ENCODE measurements around the gene ATP1A1. TPM values are rescaled to one million over a fixed set of nuclear protein-coding genes. Genes with fewer than 3 reads are reported as not detected.
A peak's percentile ranks its signal among the peaks of the same experiment; 100 is the strongest.

The ATP1A1 gene
- total RNA-seq, 4 donors from 2014 or later: 103 to 257 (median 204) TPM

DNA sequence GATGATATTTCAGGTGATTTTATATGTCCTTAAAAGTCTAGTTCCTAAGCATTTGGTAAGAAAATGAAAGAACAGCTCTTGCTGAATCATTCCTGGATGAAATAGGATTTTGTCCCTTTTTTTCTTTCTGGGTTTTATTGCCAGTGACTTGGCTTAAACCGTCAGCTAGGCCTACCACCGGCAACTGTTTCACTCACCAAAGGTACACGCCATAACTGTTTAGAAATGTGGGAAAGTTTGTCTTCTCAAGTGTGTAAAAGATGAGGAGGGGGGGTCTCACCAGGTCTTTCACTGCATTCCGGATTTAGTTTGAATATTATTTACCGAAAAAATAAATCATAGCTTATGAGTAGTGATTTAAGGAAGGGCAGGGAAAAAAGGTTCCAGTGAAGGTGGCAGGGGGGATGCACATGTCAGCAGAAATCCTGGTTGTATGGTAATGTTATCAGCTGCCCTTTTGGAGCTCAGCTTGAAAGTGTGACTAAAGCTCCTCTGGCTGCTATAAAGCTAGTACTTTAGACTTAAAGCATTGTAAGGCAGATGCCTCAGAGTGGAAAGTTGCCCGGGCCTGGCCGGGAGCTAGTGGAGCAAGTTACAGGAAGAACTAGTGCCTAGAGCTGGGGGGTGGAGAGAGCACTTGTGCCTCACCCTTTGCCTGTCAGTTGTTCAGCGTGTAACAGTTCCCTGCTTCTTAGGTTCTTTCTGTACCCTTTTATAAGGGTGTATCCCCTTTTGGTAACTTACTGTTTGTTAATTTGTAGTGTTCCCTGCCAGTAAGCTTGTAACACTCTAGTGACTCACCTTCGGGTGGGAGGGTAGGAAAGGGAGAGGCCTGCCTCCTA, 3.1 kb downstream of the ATP1A1 start:
- peak; percentile 93 to 95 for DNase-seq
- TF ChIP-seq POLR2A (IDR thresholded peaks at IDR 0.05): peak; percentile 88
- TF ChIP-seq, protein P1, sequence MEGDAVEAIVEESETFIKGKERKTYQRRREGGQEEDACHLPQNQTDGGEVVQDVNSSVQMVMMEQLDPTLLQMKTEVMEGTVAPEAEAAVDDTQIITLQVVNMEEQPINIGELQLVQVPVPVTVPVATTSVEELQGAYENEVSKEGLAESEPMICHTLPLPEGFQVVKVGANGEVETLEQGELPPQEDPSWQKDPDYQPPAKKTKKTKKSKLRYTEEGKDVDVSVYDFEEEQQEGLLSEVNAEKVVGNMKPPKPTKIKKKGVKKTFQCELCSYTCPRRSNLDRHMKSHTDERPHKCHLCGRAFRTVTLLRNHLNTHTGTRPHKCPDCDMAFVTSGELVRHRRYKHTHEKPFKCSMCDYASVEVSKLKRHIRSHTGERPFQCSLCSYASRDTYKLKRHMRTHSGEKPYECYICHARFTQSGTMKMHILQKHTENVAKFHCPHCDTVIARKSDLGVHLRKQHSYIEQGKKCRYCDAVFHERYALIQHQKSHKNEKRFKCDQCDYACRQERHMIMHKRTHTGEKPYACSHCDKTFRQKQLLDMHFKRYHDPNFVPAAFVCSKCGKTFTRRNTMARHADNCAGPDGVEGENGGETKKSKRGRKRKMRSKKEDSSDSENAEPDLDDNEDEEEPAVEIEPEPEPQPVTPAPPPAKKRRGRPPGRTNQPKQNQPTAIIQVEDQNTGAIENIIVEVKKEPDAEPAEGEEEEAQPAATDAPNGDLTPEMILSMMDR (IDR thresholded peaks at IDR 0.05 in 4 of 5, conservative IDR thresholded peaks at IDR 0.05 in 1 of 5): no peak
- ATAC-seq: peak; percentile 60 to 68
- peak overlapping the region; percentile 80 to 93 (median 86) for H3K4me3 ChIP-seq
- peaks cover 54 to 74% of the 10 kb centered on the region in 2 donors for H3K4me1 ChIP-seq
- in situ Hi-C loops (cut with MboI; ENCODE audit: low sequenced_read_pairs in 4 of 4): loop anchor here in 1 of 4 donors (10.0 kb wide), 1 partner anchor 109 kb away; no protein-coding TSS in a partner anchor
- peak overlapping the region; percentile 94 to 98 (median 96) for H3K27ac ChIP-seq
- H3K9me3 ChIP-seq: no peaks in the 10 kb centered on the region
- intact Hi-C loops (cut with DNase I; ENCODE audit: low total_unique reads): loop anchor here (1.0 to 10.0 kb wide), 5 partner anchors 41 to 1681 kb away; partner anchors contain the start of genes AMPD1 and TRIM45
- no peaks in the 10 kb centered on the region for H3K27me3 ChIP-seq
- H3K36me3 ChIP-seq: no peaks in the 10 kb centered on the region

DNA sequence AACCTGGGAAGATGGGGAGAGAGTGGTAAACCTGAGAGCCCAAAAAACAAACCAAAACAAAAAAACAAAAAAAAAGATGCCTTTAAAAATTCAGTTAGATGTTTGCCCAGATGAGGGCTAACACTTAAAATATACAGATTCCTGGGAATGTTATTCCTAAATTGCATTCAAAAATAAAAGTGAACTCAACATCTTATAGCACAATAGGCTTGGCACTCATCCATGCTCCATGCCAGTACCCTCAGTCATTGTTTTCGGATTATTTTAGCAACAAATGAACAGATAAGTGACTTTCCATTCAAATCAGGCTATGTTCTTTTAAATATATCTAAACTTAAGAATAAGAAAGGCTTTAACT, 3.7 kb downstream of the ATP1A1 start:
- Histone ChIP-seq H3K9me3 (no peaks in the 10 kb centered on the region), H3K27me3 (no peaks in the 10 kb centered on the region), H3K4me3 (peak overlapping the region; percentile 8 to 84 (median 26)), H3K27ac (peak overlapping the region; percentile 94 to 98 (median 96)), H3K36me3 (no peaks in the 10 kb centered on the region), H3K4me1 (peaks cover 60 to 80% of the 10 kb centered on the region in 2 donors)
- ATAC-seq (no peak), DNase-seq (no peak)
- intact Hi-C loops (cut with DNase I; ENCODE audit: low total_unique reads) (loop anchor here (1.0 to 10.0 kb wide), 5 partner anchors 41 to 1682 kb away; partner anchors contain the start of genes AMPD1 and TRIM45), in situ Hi-C loops (cut with MboI; ENCODE audit: low sequenced_read_pairs in 4 of 4) (loop anchor here in 1 of 4 donors (10.0 kb wide), 1 partner anchor 108 kb away; no protein-coding TSS in a partner anchor)
- TF ChIP-seq, protein P1 (IDR thresholded peaks at IDR 0.05 in 4 of 5, conservative IDR thresholded peaks at IDR 0.05 in 1 of 5): no peak
- TF ChIP-seq POLR2A (IDR thresholded peaks at IDR 0.05): no peak

DNA sequence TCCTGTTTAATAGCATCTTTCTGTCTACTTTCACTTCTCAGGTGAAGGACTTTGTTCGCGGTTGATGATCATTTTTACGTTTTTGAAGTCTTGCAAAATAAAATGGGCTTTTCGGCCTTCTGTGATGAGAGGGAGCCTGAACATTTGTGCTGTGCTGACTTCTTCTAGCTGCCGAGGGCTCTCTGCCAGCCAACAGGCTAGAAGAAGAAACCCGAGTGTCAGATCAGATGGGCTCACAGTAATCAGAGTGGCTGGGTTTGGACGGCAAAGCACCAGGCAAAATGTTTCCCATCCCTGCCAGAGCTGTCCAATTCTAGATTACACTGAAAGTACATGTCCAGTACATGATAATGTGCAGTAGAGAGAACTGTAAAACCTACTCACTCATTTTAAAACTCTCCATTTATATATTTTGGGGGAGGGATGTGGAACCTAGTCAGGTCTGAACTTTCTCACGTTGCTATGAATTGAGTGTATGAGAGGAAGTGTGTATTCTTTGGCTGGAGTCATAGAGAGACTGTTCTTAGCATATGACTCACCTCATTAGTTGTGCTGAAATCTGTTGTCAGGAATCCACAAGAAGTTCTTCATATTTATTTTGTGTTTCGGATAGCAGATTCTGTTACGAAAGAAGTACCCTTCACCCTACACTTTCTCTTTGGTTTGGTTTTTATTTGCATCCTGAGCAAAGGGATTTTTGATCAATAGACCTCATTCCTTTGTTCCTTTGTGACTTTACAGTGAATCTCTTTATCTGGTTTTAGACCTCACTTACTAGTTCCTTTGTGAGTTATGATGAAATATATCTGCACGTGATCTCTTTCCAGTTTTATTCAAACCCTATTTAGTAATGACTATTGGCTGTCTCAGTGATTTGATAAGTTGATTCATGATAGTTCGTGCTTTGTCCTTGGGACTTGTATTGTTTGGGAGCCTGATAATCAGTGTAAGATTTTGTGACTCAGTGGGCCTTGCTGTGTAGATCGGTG, 4.8 kb downstream of the ATP1A1 start:
- Histone ChIP-seq H3K4me1 (peaks cover 69 to 85% of the 10 kb centered on the region in 2 donors), H3K27me3 (no peaks in the 10 kb centered on the region), H3K9me3 (no peaks in the 10 kb centered on the region), H3K4me3 (peak overlapping the region; percentile 8 to 84 (median 26)), H3K36me3 (no peaks in the 10 kb centered on the region), H3K27ac (peak overlapping the region; percentile 94 to 98 (median 96))
- ATAC-seq (peak; percentile 64 to 70), DNase-seq (peak; percentile 77 to 88)
- in situ Hi-C loops (cut with MboI; ENCODE audit: low sequenced_read_pairs in 4 of 4): loop anchor here in 1 of 4 donors (10.0 kb wide), 1 partner anchor 107 kb away; no protein-coding TSS in a partner anchor
- peak; percentile 74 to 75 for TF ChIP-seq POLR2A (IDR thresholded peaks at IDR 0.05)
- TF ChIP-seq, protein P1 (IDR thresholded peaks at IDR 0.05 in 4 of 5, conservative IDR thresholded peaks at IDR 0.05 in 1 of 5): no peak
- intact Hi-C loops (cut with DNase I; ENCODE audit: low total_unique reads): loop anchor here (5.0 to 10.0 kb wide), 3 partner anchors 39 to 1683 kb away; partner anchors contain the start of genes AMPD1 and TRIM45

DNA sequence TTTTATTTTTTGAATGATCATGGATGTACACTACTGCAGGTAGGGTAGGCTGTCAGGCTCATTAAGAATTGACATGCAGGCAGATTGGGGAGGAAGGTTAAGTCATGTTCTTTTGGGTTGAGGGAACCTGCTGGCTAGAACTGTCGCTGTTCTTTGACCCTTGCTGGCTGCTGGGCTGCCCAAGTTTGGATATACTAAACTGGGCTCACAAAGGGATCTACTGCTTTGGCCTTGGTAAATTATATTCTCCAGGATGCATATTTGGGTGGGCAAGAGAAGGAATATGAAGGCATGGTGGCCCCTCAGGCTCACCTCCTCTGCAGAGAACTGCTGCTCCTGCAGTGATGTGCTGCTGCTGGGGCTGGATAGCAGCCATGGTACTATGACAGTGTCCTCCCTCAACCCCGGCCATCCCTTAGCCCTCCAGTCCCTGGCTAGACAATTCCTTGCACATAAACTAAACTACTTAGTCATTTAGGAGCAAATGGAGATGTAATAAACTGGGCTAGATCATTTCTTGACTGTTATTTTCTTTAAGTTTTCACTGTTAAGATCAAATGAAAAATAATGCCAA, 6.1 kb downstream of the ATP1A1 start:
- intact Hi-C loops (cut with DNase I; ENCODE audit: low total_unique reads) (loop anchor here (5.0 to 10.0 kb wide), 3 partner anchors 38 to 1684 kb away; partner anchors contain the start of genes AMPD1 and TRIM45), in situ Hi-C loops (cut with MboI; ENCODE audit: low sequenced_read_pairs in 4 of 4) (loop anchor here in 1 of 4 donors (10.0 kb wide), 1 partner anchor 106 kb away; no protein-coding TSS in a partner anchor)
- H3K27me3 ChIP-seq: no peaks in the 10 kb centered on the region
- no peaks in the 10 kb centered on the region for H3K9me3 ChIP-seq
- H3K4me1 ChIP-seq: peaks cover 69 to 90% of the 10 kb centered on the region in 2 donors
- ATAC-seq (no peak), DNase-seq (peak in 1 of 2 donors; percentile 36)
- TF ChIP-seq, protein P1 (IDR thresholded peaks at IDR 0.05 in 4 of 5, conservative IDR thresholded peaks at IDR 0.05 in 1 of 5): no peak
- TF ChIP-seq POLR2A (IDR thresholded peaks at IDR 0.05): no peak
- no peak overlapping the region for H3K4me3 ChIP-seq
- peaks cover 0 to 7% of the 10 kb centered on the region in 2 donors for H3K36me3 ChIP-seq
- peak overlapping the region; percentile 94 to 98 (median 96) for H3K27ac ChIP-seq

Data from gastrocnemius medialis (tissue), 4 donors.